GM19463 (cell line): ENCODE measurements around the gene NXT2.
"Not testable (repeated sequence)": the region's sequence is repeated elsewhere in the genome, so short reads cannot be mapped to it uniquely, and the experiment has no call there.

Experiments used
- ATAC-seq: cut with Tn5 transposase; IDR thresholded peaks from one replicate; pipeline ENCODE4 v1.9.1; 2021; ENCODE audit warnings: mild to moderate bottlenecking, moderate library complexity; ENCODE audit not compliant: unreplicated experiment

Gene NXT2

GRCh38 chrX:109536439-109537323, at the start of gene NXT2:
TSS of gene NXT2 (plus strand) at chrX:109536844. CDS start at chrX:109537007, 163 bp downstream.
- ATAC-seq, result peak; percentile 96

- no peak for ATAC-seq
These were observed 49.0 kb upstream of the NXT2 start for GRCh38 chrX:109487640-109488039.

DNA sequence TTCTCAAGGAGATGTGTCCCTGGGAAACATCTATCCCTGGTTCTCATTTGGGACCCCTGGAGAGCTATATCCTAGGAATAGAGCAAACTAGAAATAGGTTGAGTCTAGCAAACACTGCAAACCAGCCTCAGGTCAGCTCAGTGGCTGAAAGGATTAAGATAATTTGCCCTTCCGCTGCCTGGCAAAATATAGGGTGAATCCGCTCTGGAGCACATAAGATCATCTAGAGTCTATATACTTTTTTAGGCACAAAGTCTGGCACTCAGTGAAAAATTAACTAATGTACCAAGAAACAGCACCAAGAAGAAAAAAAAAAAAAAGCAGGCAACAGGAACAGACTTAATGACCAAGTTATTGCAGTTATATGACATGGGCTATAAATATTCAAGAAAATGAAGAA, 47.5 kb upstream of the NXT2 start:
- no peak for ATAC-seq

DNA sequence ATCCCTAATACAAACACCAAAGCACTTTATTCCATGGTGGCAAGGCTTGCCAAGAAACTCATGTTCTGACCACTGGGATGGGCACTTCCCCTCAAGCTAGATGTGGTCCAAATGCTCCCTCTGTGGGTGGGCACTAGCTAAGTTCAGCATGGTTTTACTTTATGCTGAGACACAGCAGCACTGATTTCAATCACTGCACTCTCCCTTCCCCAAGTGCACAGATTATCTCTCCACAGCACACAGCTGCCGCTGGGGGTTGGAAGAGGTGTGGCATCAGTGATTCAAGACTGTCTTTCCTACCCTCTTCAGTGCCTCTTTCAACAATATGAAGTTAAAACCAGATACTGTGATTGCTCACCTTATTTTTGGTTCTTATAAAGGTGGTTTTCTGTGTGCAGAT, 38.2 kb upstream of the NXT2 start:
- no peak for ATAC-seq

DNA sequence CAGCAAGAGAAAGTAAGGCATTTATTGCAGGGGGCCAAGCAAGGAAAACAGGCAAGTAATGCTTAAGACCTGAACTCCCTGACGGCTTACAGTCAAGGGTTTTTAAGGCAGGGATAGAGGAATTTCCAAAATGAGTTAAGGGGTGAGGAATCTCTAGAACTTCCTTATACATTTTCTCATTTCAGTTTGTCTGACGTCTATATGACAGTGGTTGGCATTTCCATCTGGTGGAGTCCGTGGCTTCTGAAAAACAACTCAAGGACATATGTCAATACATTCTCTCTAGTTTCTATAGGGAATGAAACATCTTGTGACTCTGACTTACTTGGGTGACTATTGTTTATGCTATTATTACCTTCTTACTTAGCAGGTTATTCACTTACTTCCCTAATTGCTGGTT, 35.5 kb upstream of the NXT2 start:
- no peak for ATAC-seq

- no peak for ATAC-seq
These were observed 27.7 kb upstream of the NXT2 start for GRCh38 chrX:109508915-109509314.

- no peak for ATAC-seq
These were observed 25.5 kb upstream of the NXT2 start for GRCh38 chrX:109511113-109511512.

DNA sequence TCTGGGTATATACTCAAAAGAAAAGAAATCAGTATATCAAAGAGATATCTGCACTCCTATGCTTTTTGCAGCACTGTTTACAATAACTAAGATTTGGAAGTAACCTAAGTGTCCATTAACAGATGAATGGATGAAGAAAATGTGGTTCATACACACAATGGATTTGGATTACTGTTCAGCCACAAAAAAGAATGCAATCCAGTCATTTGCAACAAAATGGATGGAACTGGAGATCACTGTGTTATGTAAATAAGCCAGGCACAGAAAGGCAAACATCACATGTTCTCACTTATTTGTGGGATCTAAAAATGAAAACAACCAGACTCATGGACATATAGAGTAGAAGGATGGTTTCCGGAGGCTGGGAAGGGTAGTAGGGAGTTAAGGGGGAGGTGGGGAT, 17.6 kb upstream of the NXT2 start:
- ATAC-seq, result no peak

DNA sequence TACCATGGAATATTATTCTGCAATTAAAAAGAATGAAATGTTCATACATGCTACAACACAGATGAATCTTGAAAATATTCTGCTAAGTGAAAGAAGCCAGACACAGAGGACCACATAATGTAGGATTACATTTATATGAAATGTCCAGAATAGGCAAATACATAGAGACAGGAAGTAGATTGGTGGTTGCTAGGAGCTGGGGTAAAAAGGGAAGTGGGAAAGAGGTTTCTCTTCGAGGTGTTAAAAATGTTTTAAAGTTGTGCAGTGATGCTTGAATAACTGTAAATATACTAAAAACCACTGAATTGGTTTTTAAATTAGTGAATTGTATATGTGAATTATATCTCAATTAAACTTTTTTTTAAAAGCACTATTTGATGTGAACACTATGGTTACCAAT, 3.6 kb upstream of the NXT2 start:
- ATAC-seq, result no peak

DNA sequence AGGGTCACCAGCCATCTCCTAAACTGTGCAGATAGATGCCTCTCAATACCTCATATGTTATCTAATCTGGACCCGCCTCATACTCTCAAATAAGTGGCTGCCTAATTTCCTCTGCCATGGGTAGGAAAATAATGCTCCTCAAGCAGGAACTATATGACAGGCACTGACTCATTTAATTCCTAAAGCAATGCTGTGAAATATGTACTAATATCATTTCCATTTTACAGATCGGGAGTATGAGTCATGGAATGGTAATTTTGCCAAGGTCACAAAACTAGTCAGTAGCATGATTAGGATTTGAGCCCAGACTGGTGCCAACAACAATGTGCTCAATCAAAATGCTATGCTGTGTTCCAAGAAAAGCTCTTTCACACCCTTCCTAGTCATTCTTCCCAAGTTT, 3.0 kb upstream of the NXT2 start:
- no peak for ATAC-seq

DNA sequence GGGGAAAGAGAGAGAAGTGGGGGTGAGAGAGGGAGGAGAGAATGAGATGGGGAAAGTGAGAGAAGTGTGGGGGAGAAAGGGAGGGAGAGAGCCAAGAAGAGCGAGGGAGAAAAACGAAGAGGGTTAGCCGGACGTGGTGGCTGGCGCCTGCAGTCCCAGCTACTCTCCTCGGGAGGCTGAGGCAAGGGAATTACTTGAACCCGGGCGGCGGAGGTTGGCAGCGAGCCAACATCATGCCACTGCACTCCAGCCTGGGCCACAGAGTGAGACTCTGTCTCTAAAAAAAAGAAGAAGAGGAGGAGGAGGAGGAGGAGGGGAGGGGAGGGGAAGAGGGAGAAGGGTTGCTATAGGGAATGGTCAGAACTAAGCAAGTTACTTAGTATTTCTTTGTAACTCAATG, 1.7 kb upstream of the NXT2 start:
- ATAC-seq, result no peak

DNA sequence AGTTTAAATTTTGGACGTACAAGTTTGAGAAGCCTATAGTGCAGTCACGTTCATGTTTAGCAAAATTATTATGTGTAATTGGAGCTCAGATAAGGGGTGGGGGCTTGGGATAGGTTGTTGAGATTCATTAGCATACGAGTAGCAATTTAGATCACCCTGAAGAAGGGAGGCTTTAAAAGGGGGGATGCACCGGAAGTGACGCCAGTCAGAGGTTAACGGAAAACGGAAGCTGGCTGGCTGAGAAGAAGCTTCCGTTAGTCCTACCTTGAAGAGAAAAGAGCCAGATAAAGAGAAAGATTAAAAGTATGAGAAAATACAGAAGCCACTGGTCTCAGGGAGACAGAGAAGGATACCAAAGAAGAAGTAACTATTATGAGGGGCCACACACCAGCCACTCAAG, 1.1 kb upstream of the NXT2 start:
- ATAC-seq, result no peak

GRCh38 chrX:109537324-109537665, 651 bp downstream of the NXT2 start:
- ATAC-seq, result no peak

- not testable (repeated sequence) for ATAC-seq
These were observed 2.4 kb downstream of the NXT2 start for GRCh38 chrX:109539007-109539406.

GRCh38 chrX:109553862-109554261, 17.2 kb downstream of the NXT2 start:
- ATAC-seq, result no peak

DNA sequence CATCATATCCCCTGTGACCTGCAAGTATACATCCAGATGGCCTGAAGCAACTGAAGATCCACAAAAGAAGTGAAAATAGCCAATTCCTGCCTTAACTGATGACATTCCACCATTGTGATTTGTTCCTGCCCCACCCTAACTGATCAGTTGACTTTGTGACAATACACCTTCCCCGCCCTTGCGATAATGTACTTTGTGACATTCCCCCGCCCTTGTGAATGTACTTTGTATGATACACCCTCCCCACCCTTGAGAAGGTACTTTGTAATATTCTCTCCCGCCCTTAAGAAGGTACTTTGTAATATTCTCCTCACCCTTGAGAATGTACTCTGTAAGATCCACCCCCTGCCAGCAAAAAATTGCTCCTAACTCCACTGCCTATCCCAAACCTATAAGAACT, 39.4 kb downstream of the NXT2 start:
- ATAC-seq, result not testable (repeated sequence)

DNA sequence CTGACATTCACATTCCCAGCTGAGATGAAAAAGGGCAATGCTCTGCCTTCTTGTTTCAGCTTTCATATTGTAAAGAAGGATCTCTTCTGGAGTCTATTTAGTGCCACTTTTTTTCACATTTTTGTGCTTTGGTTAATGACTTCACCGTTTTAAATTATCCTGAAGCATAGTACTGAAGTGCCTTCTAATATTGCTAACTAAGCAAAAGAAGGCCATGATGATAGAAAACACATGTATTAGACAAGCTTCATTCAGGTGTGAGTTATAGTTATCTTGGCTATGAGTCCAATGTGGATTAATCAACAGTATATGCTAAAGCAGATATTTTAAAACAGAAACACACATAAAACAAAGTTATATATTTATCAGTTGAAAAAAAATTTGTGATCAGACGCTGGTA, 40.4 kb downstream of the NXT2 start:
- ATAC-seq, result no peak

GRCh38 chrX:109578916-109579315, 42.3 kb downstream of the NXT2 start:
- ATAC-seq, result no peak

- no peak for ATAC-seq
These were observed 48.8 kb downstream of the NXT2 start for GRCh38 chrX:109585488-109585887.

- ATAC-seq, result no peak
These were observed 53.5 kb downstream of the NXT2 start for GRCh38 chrX:109590176-109590575.
